Keratinocyte (primary cell): ENCODE measurements around the gene PRICKLE4. TPM values are rescaled to one million over a fixed set of nuclear protein-coding genes. Genes with fewer than 3 reads are reported as not detected.
A peak's percentile ranks its signal among the peaks of the same experiment; 100 is the strongest.

ENCODE experiments used
- DNase-seq: peaks from one replicate; pipeline ENCODE4 v3.0.0-alpha.2; 2011; ENCODE audit warnings: low read depth, missing footprints, low spot score
- FAIRE-seq: peaks from 2 replicates; lab custom pipeline; 2011; peaks lifted over from hg19 to GRCh38; lab: Jason Lieb, UNC
- H2AFZ ChIP-seq: 2 replicates; pipeline ENCODE4 v1.6.0; 2012; ENCODE audit warnings: low read length, control low read depth, inconsistent platforms; ENCODE audit not compliant: control insufficient read depth
- H3K27ac ChIP-seq: 2 replicates; pipeline ENCODE4 v1.5.1; 2011; ENCODE audit warnings: low read length; ENCODE audit not compliant: control insufficient read depth, insufficient read depth
- H3K27me3 ChIP-seq: 3 replicates; pipeline ENCODE4 v1.6.0; 2011; ENCODE audit warnings: low read length; ENCODE audit not compliant: control insufficient read depth, insufficient read depth; ENCODE audit errors: extremely low read depth
- H3K36me3 ChIP-seq, 2 experiments: 2 replicates in 1 of 2; 3 replicates in 1 of 2; pipeline ENCODE4 v1.5.1; 2011; ENCODE audit warnings: low read length in 2 of 2, mild to moderate bottlenecking in 1 of 2; ENCODE audit not compliant: control insufficient read depth in 2 of 2, insufficient read depth in 2 of 2; ENCODE audit errors: extremely low read depth in 1 of 2
- H3K4me1 ChIP-seq: 3 replicates; pipeline ENCODE4 v1.5.1; 2011; ENCODE audit warnings: low read length; ENCODE audit not compliant: control insufficient read depth, insufficient read depth; ENCODE audit errors: extremely low read depth
- H3K4me2 ChIP-seq: 3 replicates; pipeline ENCODE4 v1.6.0; 2011; ENCODE audit warnings: low read depth, low read length; ENCODE audit not compliant: control insufficient read depth, insufficient read depth; ENCODE audit errors: extremely low read depth
- H3K4me3 ChIP-seq, 3 experiments: fragments of 200-600 bp in 1 of 3; sonication (generic) in 1 of 3; 2 replicates in 2 of 3; 3 replicates in 1 of 3; pipeline ENCODE4 v1.5.1; 2011 to 2016; ENCODE audit warnings: low read length in 3 of 3, mild to moderate bottlenecking in 3 of 3, control low read depth in 2 of 3, inconsistent platforms in 1 of 3, low read depth in 1 of 3, mixed read lengths in 1 of 3, mixed run types in 1 of 3, moderate library complexity in 1 of 3; ENCODE audit not compliant: control insufficient read depth in 2 of 3, insufficient read depth in 2 of 3; ENCODE audit errors: extremely low read depth in 1 of 3
- H3K79me2 ChIP-seq: 2 replicates; pipeline ENCODE4 v1.6.0; 2012; ENCODE audit warnings: low read length; ENCODE audit not compliant: control insufficient read depth, insufficient read depth
- H3K9ac ChIP-seq: 3 replicates; pipeline ENCODE4 v1.6.0; 2011; ENCODE audit warnings: low read length; ENCODE audit not compliant: control insufficient read depth, insufficient read depth; ENCODE audit errors: extremely low read depth
- H3K9me1 ChIP-seq: 3 replicates; pipeline ENCODE4 v1.6.0; 2011; ENCODE audit warnings: low read length; ENCODE audit not compliant: control insufficient read depth, insufficient read depth; ENCODE audit errors: extremely low read depth
- H3K9me3 ChIP-seq: 2 replicates; pipeline ENCODE4 v1.5.1; 2012; ENCODE audit warnings: low read depth, low read length; ENCODE audit not compliant: control insufficient read depth
- H4K20me1 ChIP-seq: 3 replicates; pipeline ENCODE4 v1.6.0; 2011; ENCODE audit warnings: low read length; ENCODE audit not compliant: control insufficient read depth, insufficient read depth; ENCODE audit errors: extremely low read depth
- EZH2 ChIP-seq: IDR thresholded peaks from one replicate; pipeline ENCODE4 v1.6.1; 2012; ENCODE audit warnings: inconsistent platforms, mild to moderate bottlenecking, low read length, moderate library complexity
- dilution Hi-C: fragments of 300-500 bp; cut with MboI; formaldehyde crosslinking; loops from one replicate; pipeline ENCODE4 v1.7.0; 2020; ENCODE audit warnings: low sequenced_read_pairs; ENCODE audit not compliant: extremely low pct_ligation_motif_present
- polyA plus RNA-seq, 5 experiments: library from polyadenylated mRNA; depleted of rRNA in 3 of 5; stranded (reverse) in 3 of 5; stranded (forward) in 1 of 5; unstranded in 1 of 5; fragments of >200 nt; gene quantifications; 1 replicate in 1 of 5; 2 replicates in 3 of 5; 3 replicates in 1 of 5; pipeline versions ENCODE4 v1.2.1 to v1.2.3, GENCODE V29; 2011 to 2012; ENCODE audit warnings: missing spikeins in 2 of 5, low read depth in 1 of 5, low replicate concordance in 1 of 5
- TF ChIP-seq, protein P1 (sequence below), 3 experiments: IDR thresholded peaks in 1 of 3; conservative IDR thresholded peaks in 1 of 3; optimal IDR thresholded peaks in 1 of 3; 2 replicates in 2 of 3; 3 replicates in 1 of 3; pipeline versions ENCODE3 to v1.5.1; 2011; ENCODE audit warnings: low read length in 3 of 3, mild to moderate bottlenecking in 3 of 3, moderate library complexity in 2 of 3, control low read depth in 1 of 3, inconsistent platforms in 1 of 3; ENCODE audit not compliant: insufficient read depth in 2 of 3; ENCODE audit errors: extremely low read depth in 1 of 3

PRICKLE4 gene
- polyA plus RNA-seq, 1 donor (not counting 4 experiments of a cell fraction or from before 2014, with no cell fraction given): 0.13 TPM

DNA sequence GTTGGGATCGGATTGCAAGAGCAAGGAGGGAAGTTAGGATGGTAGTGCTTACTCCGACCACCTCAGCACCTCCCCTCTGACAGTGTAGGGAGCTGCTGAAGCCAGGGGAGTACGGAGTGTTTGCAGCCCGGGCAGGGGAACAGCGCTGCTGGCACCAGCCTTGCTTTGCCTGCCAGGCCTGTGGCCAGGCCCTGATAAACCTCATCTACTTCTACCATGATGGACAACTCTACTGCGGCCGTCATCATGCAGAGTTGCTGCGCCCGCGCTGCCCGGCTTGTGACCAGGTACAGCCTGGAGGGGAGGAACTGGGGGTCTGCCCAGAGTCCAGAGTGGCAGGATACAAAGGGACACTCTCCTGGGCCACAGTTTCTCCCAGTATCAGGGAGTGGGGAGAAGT lies 4.7 kb downstream of the PRICKLE4 start:
- Histone ChIP-seq H3K4me3 (no peak overlapping the region), H3K27me3 (no peaks in the 10 kb centered on the region), H3K27ac (no peak overlapping the region), H2AFZ (no peak overlapping the region), H3K9ac (no peak overlapping the region), H4K20me1 (no peaks in the 10 kb centered on the region), H3K36me3 (peaks cover 11 to 12% of the 10 kb centered on the region in 2 experiments), H3K79me2 (peaks cover 17% of the 10 kb centered on the region), H3K4me2 (peak overlapping the region; percentile 51), H3K9me3 (no peaks in the 10 kb centered on the region), H3K4me1 (peaks cover 34% of the 10 kb centered on the region), H3K9me1 (no peaks in the 10 kb centered on the region)
- dilution Hi-C loops: no loop called here
- FAIRE-seq (no peak), DNase-seq (no peak)
- no peak for TF ChIP-seq EZH2
- TF ChIP-seq, protein P1, sequence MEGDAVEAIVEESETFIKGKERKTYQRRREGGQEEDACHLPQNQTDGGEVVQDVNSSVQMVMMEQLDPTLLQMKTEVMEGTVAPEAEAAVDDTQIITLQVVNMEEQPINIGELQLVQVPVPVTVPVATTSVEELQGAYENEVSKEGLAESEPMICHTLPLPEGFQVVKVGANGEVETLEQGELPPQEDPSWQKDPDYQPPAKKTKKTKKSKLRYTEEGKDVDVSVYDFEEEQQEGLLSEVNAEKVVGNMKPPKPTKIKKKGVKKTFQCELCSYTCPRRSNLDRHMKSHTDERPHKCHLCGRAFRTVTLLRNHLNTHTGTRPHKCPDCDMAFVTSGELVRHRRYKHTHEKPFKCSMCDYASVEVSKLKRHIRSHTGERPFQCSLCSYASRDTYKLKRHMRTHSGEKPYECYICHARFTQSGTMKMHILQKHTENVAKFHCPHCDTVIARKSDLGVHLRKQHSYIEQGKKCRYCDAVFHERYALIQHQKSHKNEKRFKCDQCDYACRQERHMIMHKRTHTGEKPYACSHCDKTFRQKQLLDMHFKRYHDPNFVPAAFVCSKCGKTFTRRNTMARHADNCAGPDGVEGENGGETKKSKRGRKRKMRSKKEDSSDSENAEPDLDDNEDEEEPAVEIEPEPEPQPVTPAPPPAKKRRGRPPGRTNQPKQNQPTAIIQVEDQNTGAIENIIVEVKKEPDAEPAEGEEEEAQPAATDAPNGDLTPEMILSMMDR (optimal IDR thresholded peaks at IDR 0.05 in 1 of 3, IDR thresholded peaks at IDR 0.05 in 1 of 3, conservative IDR thresholded peaks at IDR 0.05 in 1 of 3; ENCODE audit: extremely low read depth in 1 of 3, insufficient read depth in 2 of 3, low read length in 3 of 3): no peak

DNA sequence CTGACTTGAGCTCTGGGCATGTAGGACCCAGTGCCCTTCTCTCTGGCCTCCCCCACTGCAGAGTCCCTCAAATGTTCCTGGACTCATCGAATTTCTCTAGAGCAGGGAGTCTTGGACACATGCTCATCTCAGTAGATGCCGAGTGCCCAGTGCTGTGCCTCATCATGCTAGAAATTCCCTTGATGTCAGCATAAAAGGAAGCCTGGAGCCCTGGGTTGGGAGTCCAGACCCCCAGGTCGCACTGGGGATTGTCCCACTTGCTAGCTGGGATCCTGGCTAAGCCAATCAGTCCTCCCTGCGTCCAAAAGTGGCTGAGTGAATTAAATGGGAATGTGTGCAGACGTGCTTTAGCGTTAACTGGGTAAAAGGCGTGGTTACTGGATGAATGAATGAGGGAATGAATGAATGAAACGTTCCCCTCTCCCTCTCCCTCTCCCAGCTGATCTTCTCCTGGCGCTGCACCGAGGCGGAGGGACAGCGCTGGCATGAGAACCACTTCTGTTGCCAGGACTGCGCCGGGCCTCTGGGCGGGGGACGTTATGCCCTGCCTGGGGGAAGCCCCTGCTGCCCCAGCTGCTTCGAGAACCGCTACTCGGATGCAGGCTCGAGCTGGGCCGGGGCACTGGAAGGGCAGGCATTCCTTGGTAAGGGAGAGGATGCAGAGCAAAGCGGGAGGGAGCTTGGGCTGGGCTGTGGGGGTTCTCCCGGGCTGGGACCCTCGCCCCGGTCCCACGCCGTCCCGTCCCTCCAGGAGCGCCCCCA lies 5.3 kb downstream of the PRICKLE4 start:
- dilution Hi-C loops: no loop called here
- H4K20me1 ChIP-seq: no peaks in the 10 kb centered on the region
- no peak overlapping the region for H3K27ac ChIP-seq
- peaks cover 17% of the 10 kb centered on the region for H3K79me2 ChIP-seq
- FAIRE-seq: no peak
- peak overlapping the region; percentile 98 for H3K4me2 ChIP-seq
- H3K36me3 ChIP-seq: peaks cover 12 to 16% of the 10 kb centered on the region in 2 experiments
- H3K9me3 ChIP-seq: no peaks in the 10 kb centered on the region
- TF ChIP-seq, protein P1 (optimal IDR thresholded peaks at IDR 0.05 in 1 of 3, IDR thresholded peaks at IDR 0.05 in 1 of 3, conservative IDR thresholded peaks at IDR 0.05 in 1 of 3; ENCODE audit: extremely low read depth in 1 of 3, insufficient read depth in 2 of 3, low read length in 3 of 3): no peak
- TF ChIP-seq EZH2: no peak
- H2AFZ ChIP-seq: peak overlapping the region; percentile 55
- no peak for DNase-seq
- H3K9me1 ChIP-seq: no peaks in the 10 kb centered on the region
- peak overlapping the region; percentile 52 for H3K9ac ChIP-seq
- peak overlapping the region; percentile 86 to 100 (median 97) for H3K4me3 ChIP-seq
- peaks cover 32% of the 10 kb centered on the region for H3K4me1 ChIP-seq
- H3K27me3 ChIP-seq: no peaks in the 10 kb centered on the region
